ENCODE measurements around the gene NELL2. TPM values are rescaled to one million over a fixed set of nuclear protein-coding genes. Genes with fewer than 3 reads are reported as not detected.
"Not testable (repeated sequence)": the region's sequence is repeated elsewhere in the genome, so short reads cannot be mapped to it uniquely, and the experiment has no call there.

The NELL2 gene
- total RNA-seq, 2 donors from 2014 or later, result 5.1 to 6.9 TPM

GRCh38 chr12:44689587-44689986 is 186.5 kb downstream of the NELL2 start:
- Histone ChIP-seq H3K9ac (ENCODE audit: extremely low read depth, low read length, poor library complexity, severe bottlenecking) (no peak overlapping the region), H3K27ac (ENCODE audit: low read depth, low read length) (no peak overlapping the region), H3K27me3 (ENCODE audit: control insufficient read depth, insufficient read depth, low read length, poor library complexity, severe bottlenecking) (no peaks in the 10 kb centered on the region), H3K4me3 (ENCODE audit: low read length) (no peak overlapping the region), H3K36me3 (ENCODE audit: control insufficient read depth, insufficient read depth, low read length) (no peaks in the 10 kb centered on the region), H3K9me3 (ENCODE audit: control insufficient read depth, low read length) (no peaks in the 10 kb centered on the region), H3K4me1 (ENCODE audit: control insufficient read depth, insufficient read depth, low read length) (no peaks in the 10 kb centered on the region)
- no peaks in the 10 kb centered on the region for H3K36me3 Mint-ChIP-seq (ENCODE audit: low read depth)
- H3K4me3 Mint-ChIP-seq, result no peak overlapping the region
- H3K27me3 Mint-ChIP-seq (ENCODE audit: insufficient read depth), result no peaks in the 10 kb centered on the region
- WGBS, 2 experiments (ENCODE audit: insufficient coverage in 1 of 2, insufficient read length in 1 of 2), result 78 to 96% methylated on average over 3 of the region's 3 CpGs
- TF ChIP-seq, protein P1, sequence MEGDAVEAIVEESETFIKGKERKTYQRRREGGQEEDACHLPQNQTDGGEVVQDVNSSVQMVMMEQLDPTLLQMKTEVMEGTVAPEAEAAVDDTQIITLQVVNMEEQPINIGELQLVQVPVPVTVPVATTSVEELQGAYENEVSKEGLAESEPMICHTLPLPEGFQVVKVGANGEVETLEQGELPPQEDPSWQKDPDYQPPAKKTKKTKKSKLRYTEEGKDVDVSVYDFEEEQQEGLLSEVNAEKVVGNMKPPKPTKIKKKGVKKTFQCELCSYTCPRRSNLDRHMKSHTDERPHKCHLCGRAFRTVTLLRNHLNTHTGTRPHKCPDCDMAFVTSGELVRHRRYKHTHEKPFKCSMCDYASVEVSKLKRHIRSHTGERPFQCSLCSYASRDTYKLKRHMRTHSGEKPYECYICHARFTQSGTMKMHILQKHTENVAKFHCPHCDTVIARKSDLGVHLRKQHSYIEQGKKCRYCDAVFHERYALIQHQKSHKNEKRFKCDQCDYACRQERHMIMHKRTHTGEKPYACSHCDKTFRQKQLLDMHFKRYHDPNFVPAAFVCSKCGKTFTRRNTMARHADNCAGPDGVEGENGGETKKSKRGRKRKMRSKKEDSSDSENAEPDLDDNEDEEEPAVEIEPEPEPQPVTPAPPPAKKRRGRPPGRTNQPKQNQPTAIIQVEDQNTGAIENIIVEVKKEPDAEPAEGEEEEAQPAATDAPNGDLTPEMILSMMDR (conservative IDR thresholded peaks at IDR 0.05), result no peak
- no peak overlapping the region for H3K27ac Mint-ChIP-seq
- DNase-seq, result no peak
- H3K4me1 Mint-ChIP-seq, result no peaks in the 10 kb centered on the region
- peaks cover 20% of the 10 kb centered on the region for H3K9me3 Mint-ChIP-seq

DNA sequence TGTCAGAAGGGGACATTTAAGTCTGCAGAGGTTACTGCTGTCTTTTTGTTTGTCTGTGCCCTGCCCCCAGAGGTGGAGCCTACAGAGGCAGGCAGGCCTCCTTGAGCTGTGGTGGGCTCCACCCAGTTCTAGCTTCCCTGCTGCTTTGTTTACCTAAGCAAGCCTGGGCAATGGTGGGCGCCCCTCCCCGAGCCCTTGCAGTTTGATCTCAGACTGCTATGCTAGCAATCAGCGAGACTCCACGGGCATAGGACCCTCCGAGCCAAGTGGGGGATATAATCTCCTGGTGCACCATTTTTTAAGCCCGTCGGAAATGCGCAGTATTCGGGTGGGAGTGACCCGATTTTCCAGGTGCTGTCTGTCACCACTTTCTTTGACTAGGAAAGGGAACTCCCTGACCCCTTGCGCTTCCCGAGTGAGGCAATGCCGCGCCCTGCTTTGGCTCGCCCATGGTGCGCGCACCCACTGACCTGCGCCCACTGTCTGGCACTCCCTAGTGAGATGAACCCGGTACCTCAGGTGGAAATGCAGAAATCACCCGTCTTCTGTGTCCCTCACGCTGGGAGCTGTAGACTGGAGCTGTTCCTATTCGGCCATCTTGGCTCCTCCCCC is 189.2 kb downstream of the NELL2 start:
- not testable (repeated sequence) for H3K27me3 Mint-ChIP-seq (ENCODE audit: insufficient read depth); H3K4me3 Mint-ChIP-seq; H3K4me1 ChIP-seq (ENCODE audit: control insufficient read depth, insufficient read depth, low read length); DNase-seq; H3K4me1 Mint-ChIP-seq; H3K36me3 ChIP-seq (ENCODE audit: control insufficient read depth, insufficient read depth, low read length); H3K27me3 ChIP-seq (ENCODE audit: control insufficient read depth, insufficient read depth, low read length, poor library complexity, severe bottlenecking); H3K36me3 Mint-ChIP-seq (ENCODE audit: low read depth); H3K4me3 ChIP-seq (ENCODE audit: low read length); H3K27ac Mint-ChIP-seq; H3K9me3 ChIP-seq (ENCODE audit: control insufficient read depth, low read length); H3K27ac ChIP-seq (ENCODE audit: low read depth, low read length); H3K9ac ChIP-seq (ENCODE audit: extremely low read depth, low read length, poor library complexity, severe bottlenecking)
- H3K9me3 Mint-ChIP-seq, result peaks cover 30% of the 10 kb centered on the region
- 95 to 100% methylated on average over 19 to 22 of the region's 22 CpGs for WGBS, 2 experiments (ENCODE audit: insufficient coverage in 1 of 2, insufficient read length in 1 of 2)

- DNase-seq, result no peak
- H3K4me3 Mint-ChIP-seq, result no peak overlapping the region
- TF ChIP-seq, protein P1 (conservative IDR thresholded peaks at IDR 0.05), result no peak
- Histone ChIP-seq H3K27ac (ENCODE audit: low read depth, low read length) (no peak overlapping the region), H3K27me3 (ENCODE audit: control insufficient read depth, insufficient read depth, low read length, poor library complexity, severe bottlenecking) (no peaks in the 10 kb centered on the region), H3K4me1 (ENCODE audit: control insufficient read depth, insufficient read depth, low read length) (no peaks in the 10 kb centered on the region), H3K4me3 (ENCODE audit: low read length) (no peak overlapping the region), H3K36me3 (ENCODE audit: control insufficient read depth, insufficient read depth, low read length) (no peaks in the 10 kb centered on the region), H3K9ac (ENCODE audit: extremely low read depth, low read length, poor library complexity, severe bottlenecking) (no peak overlapping the region), H3K9me3 (ENCODE audit: control insufficient read depth, low read length) (no peaks in the 10 kb centered on the region)
- H3K9me3 Mint-ChIP-seq, result peaks cover 4% of the 10 kb centered on the region
- H3K4me1 Mint-ChIP-seq, result no peaks in the 10 kb centered on the region
- no peaks in the 10 kb centered on the region for H3K27me3 Mint-ChIP-seq (ENCODE audit: insufficient read depth)
- peaks cover 2% of the 10 kb centered on the region for H3K36me3 Mint-ChIP-seq (ENCODE audit: low read depth)
- H3K27ac Mint-ChIP-seq, result no peak overlapping the region
These were observed 198.4 kb downstream of the NELL2 start for GRCh38 chr12:44677724-44678123.

GRCh38 chr12:44674875-44675274 is 201.2 kb downstream of the NELL2 start:
- no peak overlapping the region for H3K27ac Mint-ChIP-seq
- no peak for DNase-seq
- Histone ChIP-seq H3K4me1 (ENCODE audit: control insufficient read depth, insufficient read depth, low read length) (peaks cover 4% of the 10 kb centered on the region), H3K9ac (ENCODE audit: extremely low read depth, low read length, poor library complexity, severe bottlenecking) (no peak overlapping the region), H3K36me3 (ENCODE audit: control insufficient read depth, insufficient read depth, low read length) (no peaks in the 10 kb centered on the region), H3K9me3 (ENCODE audit: control insufficient read depth, low read length) (peaks cover 14% of the 10 kb centered on the region), H3K27ac (ENCODE audit: low read depth, low read length) (peak overlapping the region; percentile 87), H3K4me3 (ENCODE audit: low read length) (no peak overlapping the region), H3K27me3 (ENCODE audit: control insufficient read depth, insufficient read depth, low read length, poor library complexity, severe bottlenecking) (no peaks in the 10 kb centered on the region)
- no peaks in the 10 kb centered on the region for H3K27me3 Mint-ChIP-seq (ENCODE audit: insufficient read depth)
- H3K36me3 Mint-ChIP-seq (ENCODE audit: low read depth), result no peaks in the 10 kb centered on the region
- TF ChIP-seq, protein P1 (conservative IDR thresholded peaks at IDR 0.05), result no peak
- H3K9me3 Mint-ChIP-seq, result peaks cover 9% of the 10 kb centered on the region
- 20 to 45% methylated on average over 1 of the region's 1 CpG for WGBS, 2 experiments (ENCODE audit: insufficient coverage in 1 of 2, insufficient read length in 1 of 2)
- H3K4me1 Mint-ChIP-seq, result peaks cover 10% of the 10 kb centered on the region
- no peak overlapping the region for H3K4me3 Mint-ChIP-seq

Measured in endodermal cell (in vitro differentiated cells).